ENCODE measurements around the gene RALGAPA2.

DNA sequence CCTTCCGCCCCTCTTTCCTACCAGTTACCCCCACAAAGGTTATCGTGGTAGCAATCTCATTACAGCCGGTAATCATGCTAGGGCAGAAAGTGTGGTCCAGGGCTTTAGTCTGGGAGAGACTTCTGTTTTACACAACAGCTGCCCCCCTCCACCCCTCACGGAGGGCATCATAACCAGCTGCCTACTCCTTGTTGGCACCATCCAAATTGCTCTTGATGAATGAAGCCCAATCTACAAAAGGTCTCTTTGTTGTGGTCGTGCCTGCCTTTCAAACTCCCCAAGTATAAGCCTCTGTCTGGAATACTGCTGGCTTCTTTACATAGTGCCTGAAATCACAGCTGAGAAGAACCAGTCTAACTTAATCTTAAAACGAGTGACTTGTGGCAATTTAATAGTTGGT lies 186.7 kb downstream of the RALGAPA2 start:
- TF ChIP-seq, protein P1, sequence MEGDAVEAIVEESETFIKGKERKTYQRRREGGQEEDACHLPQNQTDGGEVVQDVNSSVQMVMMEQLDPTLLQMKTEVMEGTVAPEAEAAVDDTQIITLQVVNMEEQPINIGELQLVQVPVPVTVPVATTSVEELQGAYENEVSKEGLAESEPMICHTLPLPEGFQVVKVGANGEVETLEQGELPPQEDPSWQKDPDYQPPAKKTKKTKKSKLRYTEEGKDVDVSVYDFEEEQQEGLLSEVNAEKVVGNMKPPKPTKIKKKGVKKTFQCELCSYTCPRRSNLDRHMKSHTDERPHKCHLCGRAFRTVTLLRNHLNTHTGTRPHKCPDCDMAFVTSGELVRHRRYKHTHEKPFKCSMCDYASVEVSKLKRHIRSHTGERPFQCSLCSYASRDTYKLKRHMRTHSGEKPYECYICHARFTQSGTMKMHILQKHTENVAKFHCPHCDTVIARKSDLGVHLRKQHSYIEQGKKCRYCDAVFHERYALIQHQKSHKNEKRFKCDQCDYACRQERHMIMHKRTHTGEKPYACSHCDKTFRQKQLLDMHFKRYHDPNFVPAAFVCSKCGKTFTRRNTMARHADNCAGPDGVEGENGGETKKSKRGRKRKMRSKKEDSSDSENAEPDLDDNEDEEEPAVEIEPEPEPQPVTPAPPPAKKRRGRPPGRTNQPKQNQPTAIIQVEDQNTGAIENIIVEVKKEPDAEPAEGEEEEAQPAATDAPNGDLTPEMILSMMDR (IDR thresholded peaks at IDR 0.05): no peak
- TF ChIP-seq RCOR1 (IDR thresholded peaks at IDR 0.05; ENCODE audit: low read length): no peak
- no peak for TF ChIP-seq NFIC (IDR thresholded peaks at IDR 0.05; ENCODE audit: borderline replicate concordance)
- no peak for TF ChIP-seq EZH2phosphoT487 (IDR thresholded peaks at IDR 0.05; ENCODE audit: borderline replicate concordance, low read depth)
- TF ChIP-seq EP300 (IDR thresholded peaks at IDR 0.05; ENCODE audit: borderline replicate concordance in 1 of 2, low read depth in 1 of 2, low read length in 1 of 2): no peak
- no peak for TF ChIP-seq POLR2AphosphoS5 (IDR thresholded peaks at IDR 0.05; ENCODE audit: low read depth, low read length)
- TF ChIP-seq, protein P2, sequence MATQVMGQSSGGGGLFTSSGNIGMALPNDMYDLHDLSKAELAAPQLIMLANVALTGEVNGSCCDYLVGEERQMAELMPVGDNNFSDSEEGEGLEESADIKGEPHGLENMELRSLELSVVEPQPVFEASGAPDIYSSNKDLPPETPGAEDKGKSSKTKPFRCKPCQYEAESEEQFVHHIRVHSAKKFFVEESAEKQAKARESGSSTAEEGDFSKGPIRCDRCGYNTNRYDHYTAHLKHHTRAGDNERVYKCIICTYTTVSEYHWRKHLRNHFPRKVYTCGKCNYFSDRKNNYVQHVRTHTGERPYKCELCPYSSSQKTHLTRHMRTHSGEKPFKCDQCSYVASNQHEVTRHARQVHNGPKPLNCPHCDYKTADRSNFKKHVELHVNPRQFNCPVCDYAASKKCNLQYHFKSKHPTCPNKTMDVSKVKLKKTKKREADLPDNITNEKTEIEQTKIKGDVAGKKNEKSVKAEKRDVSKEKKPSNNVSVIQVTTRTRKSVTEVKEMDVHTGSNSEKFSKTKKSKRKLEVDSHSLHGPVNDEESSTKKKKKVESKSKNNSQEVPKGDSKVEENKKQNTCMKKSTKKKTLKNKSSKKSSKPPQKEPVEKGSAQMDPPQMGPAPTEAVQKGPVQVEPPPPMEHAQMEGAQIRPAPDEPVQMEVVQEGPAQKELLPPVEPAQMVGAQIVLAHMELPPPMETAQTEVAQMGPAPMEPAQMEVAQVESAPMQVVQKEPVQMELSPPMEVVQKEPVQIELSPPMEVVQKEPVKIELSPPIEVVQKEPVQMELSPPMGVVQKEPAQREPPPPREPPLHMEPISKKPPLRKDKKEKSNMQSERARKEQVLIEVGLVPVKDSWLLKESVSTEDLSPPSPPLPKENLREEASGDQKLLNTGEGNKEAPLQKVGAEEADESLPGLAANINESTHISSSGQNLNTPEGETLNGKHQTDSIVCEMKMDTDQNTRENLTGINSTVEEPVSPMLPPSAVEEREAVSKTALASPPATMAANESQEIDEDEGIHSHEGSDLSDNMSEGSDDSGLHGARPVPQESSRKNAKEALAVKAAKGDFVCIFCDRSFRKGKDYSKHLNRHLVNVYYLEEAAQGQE (IDR thresholded peaks at IDR 0.05; ENCODE audit: low read depth, low read length): no peak
- TF ChIP-seq GABPA (IDR thresholded peaks at IDR 0.05; ENCODE audit: low read depth): no peak
- TF ChIP-seq SIN3A (IDR thresholded peaks at IDR 0.05; ENCODE audit: borderline replicate concordance, low read depth, low read length): no peak
- TF ChIP-seq MXI1 (IDR thresholded peaks at IDR 0.05; ENCODE audit: low read depth, low read length): no peak
- TF ChIP-seq, protein P3, sequence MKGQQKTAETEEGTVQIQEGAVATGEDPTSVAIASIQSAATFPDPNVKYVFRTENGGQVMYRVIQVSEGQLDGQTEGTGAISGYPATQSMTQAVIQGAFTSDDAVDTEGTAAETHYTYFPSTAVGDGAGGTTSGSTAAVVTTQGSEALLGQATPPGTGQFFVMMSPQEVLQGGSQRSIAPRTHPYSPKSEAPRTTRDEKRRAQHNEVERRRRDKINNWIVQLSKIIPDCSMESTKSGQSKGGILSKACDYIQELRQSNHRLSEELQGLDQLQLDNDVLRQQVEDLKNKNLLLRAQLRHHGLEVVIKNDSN (IDR thresholded peaks at IDR 0.05; ENCODE audit: borderline replicate concordance, low read depth): no peak
